Heart left ventricle (tissue), 13 donors: ENCODE measurements around the gene CFAP206.

Experiments used
- CTCF ChIP-seq, 12 donors: fragments of 200-600 bp; sonication (generic) in 4 of 12; IDR thresholded peaks; one replicate each; pipeline versions ENCODE4 v1.5.0 to v1.8.0; 2018 to 2022; ENCODE audit warnings: antibody characterized with exemption in 12 of 12, mild to moderate bottlenecking in 5 of 12
- POLR2A ChIP-seq, 2 donors: fragments of 450-650 bp; IDR thresholded peaks; one replicate each; pipeline ENCODE4 v1.6.1; 2017; ENCODE audit warnings: antibody characterized with exemption in 2 of 2, mild to moderate bottlenecking in 2 of 2, moderate library complexity in 2 of 2
- donor health status: ischemic (EF 13 %, LVEDD 7.1; RV severe dilation, severe dysfunction).
- donor health status: DM: no; HTN: yes; CAD: no.
- donor health status: DM: no; HTN: no; CAD: no.
- donor health status: ischemic (EF 25% LVEDD 6.9; RV normal size, moderate dysfunction).
- donor health status: ischemic (EF 25% LVEDD 5.7; RV mildly dilated, moderate dysfunction).
- donor health status: ischemic (EF 35%, LVEDD 5.7; RV mildly dilated, moderate dysfunction).
- donor health status: nonischemic (EF 11% LVEDD 7.7; RV severe dilation, severe dysfunction).
- donor health status: DM: yes; HTN: yes; CAD: no.
- donor health status: PGD.
- donor health status: ischemic (EF 29% LVEDD 5.4; RV normal size, mild dysfunction).
- donor health status: nonischemic (EF 23%, LVEDD 6.1; RV moderate dilation, normal function).

- no peak for TF ChIP-seq POLR2A (IDR thresholded peaks at IDR 0.05)
- no peak for TF ChIP-seq CTCF (IDR thresholded peaks at IDR 0.05)
Observed at GRCh38 chr6:87364602-87365252, 43.0 kb upstream of the CFAP206 start.
